ENCODE data around the gene SPARC.

SPARC gene

GRCh38 chr5:151657114-151657513, 29.6 kb downstream of the SPARC start:
- no peak for DNase-seq

DNA sequence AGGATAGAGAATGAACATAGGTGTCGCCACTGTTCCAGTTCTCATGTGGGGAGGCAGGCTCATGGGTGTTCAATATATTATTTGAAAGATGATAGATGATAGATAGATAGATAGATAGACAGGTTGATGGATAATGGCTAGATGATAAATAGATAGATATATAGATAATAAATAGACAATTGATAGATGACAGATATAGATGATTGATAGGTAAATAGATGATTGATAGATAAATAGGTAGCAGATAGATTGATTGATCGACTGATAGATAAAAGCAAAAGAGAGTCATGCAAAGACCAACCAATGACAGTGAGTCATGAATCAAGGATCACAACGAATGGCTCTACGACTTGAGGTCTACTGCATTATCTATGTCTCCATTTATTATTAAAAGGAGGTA, 30.4 kb downstream of the SPARC start:
- DNase-seq: no peak

DNA sequence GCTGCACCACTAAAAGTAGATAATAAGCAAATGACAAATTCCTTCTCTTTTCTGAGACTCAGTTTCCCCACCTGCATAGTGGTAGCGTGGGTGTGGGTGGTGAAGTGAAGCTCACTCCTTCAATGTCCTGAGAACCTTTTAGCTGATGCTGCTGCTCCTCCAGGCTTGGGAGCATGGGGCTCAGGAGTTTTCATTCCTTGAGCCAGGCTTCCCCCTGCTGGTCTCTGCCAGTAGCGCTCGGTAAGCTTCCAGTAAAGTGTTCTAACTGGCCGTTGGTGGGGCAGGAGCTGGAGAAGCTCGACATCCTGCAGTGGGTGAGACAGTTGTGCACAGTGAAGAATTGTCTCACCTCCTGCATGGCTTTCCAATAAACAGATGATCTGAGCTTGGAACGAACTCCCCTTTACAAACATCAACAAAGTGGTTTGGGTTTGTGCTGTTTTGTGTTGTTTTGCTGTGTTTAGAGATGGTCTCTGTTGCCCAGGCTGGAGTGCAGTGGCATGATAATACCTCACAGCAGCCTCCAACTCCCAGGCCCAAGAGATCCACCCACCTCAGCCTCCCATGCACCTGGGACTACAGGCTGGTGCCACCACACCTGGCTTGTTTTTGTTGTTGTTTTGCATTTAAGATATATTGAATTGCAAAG, 34.6 kb downstream of the SPARC start:
- peak; percentile 78 for DNase-seq

- no peak for DNase-seq
Observed at GRCh38 chr5:151648988-151649387, 37.7 kb downstream of the SPARC start.

- no peak for DNase-seq
Observed at GRCh38 chr5:151648089-151648488, 38.6 kb downstream of the SPARC start.

GRCh38 chr5:151647320-151647861, 39.3 kb downstream of the SPARC start:
- DNase-seq: no peak

DNA sequence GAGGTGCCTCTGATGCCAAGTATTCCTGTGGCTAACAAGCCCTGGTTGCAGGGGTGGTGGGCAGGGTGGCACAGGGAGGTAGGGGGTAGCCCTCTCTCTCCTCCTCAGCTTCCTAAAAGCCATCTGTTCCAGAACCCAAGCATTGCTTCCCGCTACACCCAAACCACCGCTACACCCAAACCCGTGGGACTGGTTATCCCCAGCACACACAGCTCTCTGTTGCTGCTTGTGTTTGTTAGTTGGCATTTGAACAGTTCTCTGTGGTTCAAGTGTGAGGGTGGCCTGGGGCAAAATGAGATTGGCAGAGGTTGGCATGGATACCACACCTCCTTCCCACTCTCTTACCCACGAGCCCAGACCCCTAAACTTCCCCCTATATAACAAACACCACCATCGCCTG, 40.4 kb downstream of the SPARC start:
- no peak for DNase-seq

- no peak for DNase-seq
Observed at GRCh38 chr5:151643388-151643787, 43.3 kb downstream of the SPARC start.

- DNase-seq: no peak
Observed at GRCh38 chr5:151642472-151643140, 44.1 kb downstream of the SPARC start.

DNA sequence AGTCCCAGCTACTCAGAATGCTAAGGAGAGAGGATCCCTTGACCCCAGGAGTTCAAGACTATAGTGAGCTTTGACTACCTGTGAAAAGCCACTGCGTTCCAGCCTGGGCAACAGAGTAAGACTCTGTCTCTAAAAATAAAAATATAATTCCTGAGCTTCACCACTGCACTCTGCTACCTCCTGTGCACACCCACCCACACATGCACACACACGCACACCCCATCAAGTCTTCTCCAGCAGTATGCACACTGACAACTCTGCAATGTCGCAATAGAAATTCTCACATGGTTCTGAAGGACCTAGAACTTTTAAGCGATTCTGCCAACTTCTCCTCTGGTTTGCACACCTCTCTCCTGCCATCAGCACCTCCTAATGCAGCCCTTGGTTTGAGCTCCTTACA, 48.1 kb downstream of the SPARC start:
- DNase-seq: no peak

- DNase-seq: no peak
Observed at GRCh38 chr5:151637676-151638075, 49.0 kb downstream of the SPARC start.

DNA sequence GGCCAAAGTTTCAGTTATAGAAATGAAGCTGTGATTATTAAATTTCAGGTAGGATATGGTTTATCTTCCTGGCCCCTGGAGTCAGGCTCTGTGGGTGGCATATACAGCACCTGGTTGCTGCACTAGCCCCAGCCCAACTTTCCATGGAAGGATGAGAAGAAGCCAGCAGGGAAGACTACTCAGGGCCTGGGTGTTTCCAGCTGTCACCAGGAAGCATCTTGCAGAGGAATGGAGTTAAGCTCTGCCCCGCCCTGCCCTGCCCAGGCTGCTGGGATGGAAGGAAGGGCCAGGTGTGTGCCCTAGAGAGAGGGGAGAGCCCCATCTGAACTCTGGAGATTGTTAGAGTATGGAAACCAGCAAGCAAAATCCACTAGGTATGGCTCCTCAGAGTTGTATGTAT, 52.8 kb downstream of the SPARC start:
- DNase-seq: no peak

GRCh38 chr5:151632941-151633340, 53.8 kb downstream of the SPARC start:
- DNase-seq: no peak

- no peak for DNase-seq
Observed at GRCh38 chr5:151632524-151632923, 54.2 kb downstream of the SPARC start.

DNA sequence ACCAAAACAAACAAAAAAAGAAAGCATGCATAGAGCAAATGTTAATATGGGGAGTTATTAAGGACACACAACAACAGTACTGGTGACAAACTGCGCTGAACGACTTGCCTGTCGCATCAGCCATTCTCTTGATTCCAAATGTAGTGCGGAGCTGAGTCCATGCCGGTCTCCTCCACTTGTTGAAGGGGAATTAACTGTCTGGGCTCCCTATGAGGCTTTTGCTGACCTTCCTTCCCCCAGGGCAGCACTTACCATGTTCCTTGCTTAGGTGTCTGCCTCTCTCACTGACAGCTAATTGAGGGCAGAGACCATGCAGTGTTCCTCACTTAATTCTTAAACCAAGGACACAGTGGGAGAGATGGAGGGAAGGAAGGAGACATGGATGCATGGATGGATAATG, 54.8 kb downstream of the SPARC start:
- DNase-seq: no peak

GRCh38 chr5:151630088-151630487, 56.6 kb downstream of the SPARC start:
- no peak for DNase-seq

GRCh38 chr5:151628112-151628823, 58.4 kb downstream of the SPARC start:
- DNase-seq: peak; percentile 25

DNA sequence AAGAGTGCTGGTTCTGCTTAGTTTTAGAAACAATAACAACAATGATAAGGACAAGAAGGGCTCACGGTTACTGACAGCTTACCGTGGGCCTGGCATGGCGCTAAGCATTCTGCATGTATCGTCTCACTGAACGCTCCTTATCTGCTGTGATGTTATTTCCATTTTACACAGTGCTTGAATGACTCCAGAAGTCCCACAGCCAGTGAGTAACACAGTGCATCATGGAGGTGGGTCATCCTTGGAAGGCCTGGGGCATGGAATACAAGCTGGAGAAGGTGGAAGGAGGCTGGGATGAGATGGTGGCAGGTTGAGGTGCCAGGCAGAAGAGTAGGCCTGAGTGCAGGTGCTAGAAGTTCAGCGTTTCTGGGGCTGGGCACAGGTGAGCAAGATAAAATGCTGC, 59.1 kb downstream of the SPARC start:
- no peak for DNase-seq

DNA sequence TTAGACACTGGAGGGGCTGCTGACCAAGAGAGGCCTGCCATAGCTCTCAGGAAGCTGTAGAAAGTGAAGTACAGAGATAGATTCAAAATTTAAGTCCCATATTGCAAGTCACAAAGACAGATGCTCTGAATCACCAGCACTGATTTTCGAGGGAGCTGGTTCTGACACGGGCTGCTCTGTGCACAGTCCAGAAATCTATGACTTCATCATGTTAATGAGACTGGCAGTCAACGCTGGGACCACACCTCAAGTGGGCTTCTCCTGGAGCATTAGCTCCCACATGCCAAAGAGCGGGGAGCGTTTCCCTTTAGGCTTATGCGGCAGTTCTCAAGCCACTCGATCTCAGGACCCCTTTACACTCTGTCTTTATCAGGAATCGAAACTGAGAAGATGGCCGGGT, 61.4 kb downstream of the SPARC start:
- DNase-seq: no peak

DNA sequence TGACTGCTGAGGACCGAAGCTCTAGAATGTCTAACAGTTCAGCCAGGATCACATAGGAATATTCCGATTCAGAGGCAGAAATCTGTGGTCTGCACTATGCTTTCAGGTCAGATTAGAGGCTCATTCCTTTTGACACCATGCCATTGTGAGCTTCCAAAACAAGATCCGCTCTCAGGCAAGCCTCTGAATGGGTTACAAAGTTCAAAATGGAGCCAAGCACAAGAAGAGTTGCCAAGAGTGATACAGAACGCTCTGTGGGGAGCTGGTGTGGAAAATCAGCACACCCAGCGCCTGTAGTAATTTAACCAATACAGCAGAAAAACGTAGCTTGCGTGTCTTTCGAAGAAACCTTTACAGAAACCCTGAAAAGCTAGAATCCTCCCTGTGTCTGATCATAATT, 62.2 kb downstream of the SPARC start:
- DNase-seq: no peak

DNA sequence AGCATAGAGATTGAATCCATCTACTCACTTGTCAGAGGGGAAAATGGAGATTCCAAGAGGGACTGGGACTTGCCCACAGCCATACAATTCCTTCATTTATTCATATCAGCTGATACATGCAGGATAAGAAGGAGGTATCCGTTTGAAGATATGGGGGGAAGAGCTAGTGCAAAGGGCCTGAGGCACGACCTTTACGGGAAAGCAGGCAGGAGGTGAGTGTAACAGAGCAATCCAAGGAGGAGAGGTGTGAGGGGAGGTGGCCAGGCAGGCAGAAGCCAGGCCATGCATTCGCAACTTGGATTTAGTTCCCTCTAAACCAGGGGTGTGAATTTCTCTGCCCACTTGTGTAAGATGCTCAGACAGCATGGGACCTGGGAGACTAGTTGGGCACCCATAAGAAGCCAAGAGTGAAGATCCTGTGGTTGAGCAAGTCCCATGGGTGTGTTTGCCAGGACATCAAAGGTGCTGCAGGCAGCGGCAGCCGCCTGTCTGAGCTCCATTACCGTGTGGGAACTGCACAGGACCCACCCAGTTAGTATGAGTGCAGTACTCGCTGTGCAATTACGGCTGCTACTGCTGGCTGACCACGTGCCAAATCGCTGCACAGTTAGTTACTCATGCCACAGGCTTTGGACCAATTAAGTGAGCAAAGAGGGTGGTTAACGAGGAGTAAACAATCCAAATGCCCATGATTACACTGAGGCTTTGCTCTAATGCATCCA, 64.2 kb downstream of the SPARC start:
- DNase-seq: no peak

DNA sequence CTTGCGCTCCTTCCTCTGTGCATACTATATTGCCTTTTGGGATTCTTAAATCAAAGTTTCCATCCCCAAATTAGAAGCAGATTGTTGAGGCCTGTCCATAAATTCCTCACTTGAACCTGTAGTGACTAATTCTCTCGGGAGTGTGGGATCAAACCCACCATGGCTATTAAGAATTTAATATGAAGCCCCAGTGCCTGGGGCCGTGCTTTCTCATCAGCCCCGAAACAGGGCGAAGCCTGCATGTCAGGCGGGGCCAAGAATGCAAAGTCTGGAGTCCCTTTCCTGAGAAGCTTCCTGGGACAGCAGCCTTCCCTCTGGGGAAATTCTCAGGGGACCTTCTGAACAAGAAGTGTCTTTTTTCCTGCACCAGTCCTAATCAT, 66.3 kb downstream of the SPARC start:
- no peak for DNase-seq

- DNase-seq: no peak
Observed at GRCh38 chr5:151619812-151620460, 66.8 kb downstream of the SPARC start.

All from fibroblast of upper back skin (primary cell).